HepG2 (cell line): ENCODE measurements around the gene MORN1. TPM values are rescaled to one million over a fixed set of nuclear protein-coding genes. Genes with fewer than 3 reads are reported as not detected.

Experiments
- ATAC-seq: fragments of 200-7000 bp; cut with Tn5 transposase; 3 replicates; pipeline ENCODE4 v1.9.1; 2020; ENCODE audit warnings: mild to moderate bottlenecking, moderate library complexity
- BruUV-seq: library from RNA; stranded (reverse); fragments of 400-500 nt; replicated peaks from 2 replicates; lab custom pipeline; 2021; lab: Mats Ljungman, UMichigan
- CTCF ChIA-PET: fragments of 300-600 bp; formaldehyde crosslinking; extraction: SDS; loops from one replicate; lab custom pipeline; 2021; ENCODE audit warnings: low total read pairs, inconsistent platforms, low intra/inter-chr PET ratio; lab: Yijun Ruan, JAX
- POLR2A ChIA-PET: fragments of 350-600 bp; sonication (Branson Sonifier 250); formaldehyde crosslinking; loops from one replicate; lab custom pipeline; 2020; ENCODE audit warnings: antibody characterized with exemption, inconsistent platforms; lab: Yijun Ruan, JAX
- DNase-seq: peaks from one replicate; pipeline ENCODE4 v3.0.0-alpha.2; 2015; ENCODE audit warnings: low spot score
- FAIRE-seq: peaks from 3 replicates; lab custom pipeline; 2011; peaks lifted over from hg19 to GRCh38; lab: Jason Lieb, UNC
- H2AFZ ChIP-seq: one replicate; pipeline ENCODE4 v1.6.1; 2011; ENCODE audit warnings: low read length, inconsistent platforms
- H3K27ac ChIP-seq: fragments of 300-600 bp; 3 replicates; pipeline ENCODE4 v1.8.0; 2011; ENCODE audit warnings: mixed run types, mild to moderate bottlenecking, mixed read lengths, low read length, inconsistent platforms; ENCODE audit not compliant: insufficient read depth; ENCODE audit errors: extremely low read length
- H3K27me3 ChIP-seq, 2 experiments: fragments of 200-600 bp in 1 of 2; 2 replicates in 1 of 2; 3 replicates in 1 of 2; pipeline versions ENCODE4 v1.6.0 to v1.8.0; 2011; ENCODE audit warnings: low read length in 2 of 2, mild to moderate bottlenecking in 2 of 2, moderate library complexity in 2 of 2, inconsistent platforms in 1 of 2; ENCODE audit not compliant: insufficient read depth in 2 of 2, control insufficient read depth in 1 of 2
- H3K36me3 ChIP-seq, 2 experiments: fragments of 200-600 bp in 1 of 2; replicated peaks in 1 of 2; 2 replicates in 1 of 2; 3 replicates in 1 of 2; pipeline versions ENCODE4 v1.5.1 to v1.8.0; 2011; ENCODE audit warnings: low read length in 2 of 2, inconsistent platforms in 1 of 2; ENCODE audit not compliant: insufficient read depth in 2 of 2, control insufficient read depth in 1 of 2
- H3K4me1 ChIP-seq: 2 replicates; pipeline ENCODE4 v1.5.1; 2012; ENCODE audit warnings: low read length, inconsistent platforms; ENCODE audit not compliant: insufficient read depth
- H3K4me2 ChIP-seq: 2 replicates; pipeline ENCODE4 v1.6.0; 2011; ENCODE audit warnings: low read depth, low read length, inconsistent platforms
- H3K4me3 ChIP-seq, 3 experiments: fragments of 200-600 bp in 1 of 3; sonication (generic), shearing (Covaris generic) in 1 of 3; replicated peaks in 1 of 3; 2 replicates each; pipeline ENCODE4 v1.5.1; 2011 to 2016; ENCODE audit warnings: low read length in 3 of 3, inconsistent platforms in 2 of 3, low read depth in 2 of 3, mild to moderate bottlenecking in 2 of 3, control low read depth in 1 of 3, mixed read lengths in 1 of 3; ENCODE audit not compliant: insufficient read depth in 1 of 3
- H3K79me2 ChIP-seq: one replicate; pipeline ENCODE4 v1.6.1; 2011; ENCODE audit warnings: low read length, inconsistent platforms; ENCODE audit not compliant: insufficient read depth
- H3K9ac ChIP-seq: 2 replicates; pipeline ENCODE4 v1.6.0; 2011; ENCODE audit warnings: mild to moderate bottlenecking, low read depth, low read length, inconsistent platforms; ENCODE audit not compliant: insufficient read depth
- H3K9me3 ChIP-seq: 2 replicates; pipeline ENCODE4 v1.5.1; 2012; ENCODE audit warnings: mild to moderate bottlenecking, low read length
- H4K20me1 ChIP-seq: 2 replicates; pipeline ENCODE4 v1.6.0; 2011; ENCODE audit warnings: inconsistent platforms, mild to moderate bottlenecking, low read length, moderate library complexity; ENCODE audit not compliant: insufficient read depth
- AGO2 ChIP-seq: fragments of 200-400 bp; formaldehyde crosslinking; optimal IDR thresholded peaks from 2 replicates; pipeline ENCODE3; 2017; ENCODE audit warnings: mild to moderate bottlenecking, low read depth, low read length, moderate library complexity
- ARHGAP35 ChIP-seq: sonication (generic); formaldehyde crosslinking; IDR thresholded peaks from 2 replicates; pipeline ENCODE4 v1.9.0; 2022; ENCODE audit warnings: mild to moderate bottlenecking, inconsistent platforms, moderate library complexity, missing genetic modification reagents, borderline replicate concordance
- FOXK2 ChIP-seq: fragments of 450-650 bp; IDR thresholded peaks from 2 replicates; pipeline ENCODE4 v1.6.1; 2016
- IKZF5 ChIP-seq: IDR thresholded peaks from 2 replicates; pipeline ENCODE4 v1.6.1; 2018; ENCODE audit warnings: missing genetic modification reagents, mild to moderate bottlenecking, missing compliant biosample characterization
- MAZ ChIP-seq, 2 experiments: sonication (generic) in 1 of 2; formaldehyde crosslinking in 1 of 2; IDR thresholded peaks; 2 replicates each; pipeline versions ENCODE4 v1.5.0 to v1.6.1; 2012 to 2020; ENCODE audit warnings: low read depth in 2 of 2, mild to moderate bottlenecking in 2 of 2, borderline replicate concordance in 1 of 2, improper control_type of control experiment in 1 of 2, low read length in 1 of 2, missing genetic modification reagents in 1 of 2, moderate library complexity in 1 of 2
- NR2F2 ChIP-seq: IDR thresholded peaks from 2 replicates; pipeline ENCODE4 v1.6.1; 2012; ENCODE audit warnings: low read depth, inconsistent platforms, borderline replicate concordance
- SCMH1 ChIP-seq: sonication (generic); formaldehyde crosslinking; IDR thresholded peaks from 2 replicates; pipeline ENCODE4 v1.9.0; 2021; ENCODE audit warnings: missing genetic modification reagents, mild to moderate bottlenecking, borderline replicate concordance
- ZNF562 ChIP-seq: sonication (generic); formaldehyde crosslinking; IDR thresholded peaks from 2 replicates; pipeline ENCODE4 v1.8.0; 2022; ENCODE audit warnings: missing genetic modification reagents, borderline replicate concordance
- WGBS: methylation state at CpG from one replicate; pipeline ENCODE4 v1.1.6; 2017; ENCODE audit warnings: low lambda C conversion rate; 5-methylcytosine and 5-hydroxymethylcytosine counted together
- in situ Hi-C: cut with HindIII; loops from 2 replicates; pipeline ENCODE4 v1.10.0; 2017; ENCODE audit warnings: low pct_unique_long_range_greater_than_20kb; ENCODE audit not compliant: extremely low pct_ligation_motif_present
- intact Hi-C: fragments of 100-400 bp; cut with micrococcal nuclease; formaldehyde crosslinking; loops from one replicate; pipeline ENCODE4 v1.10.0; 2022; ENCODE audit not compliant: unreplicated experiment
- polyA plus RNA-seq, 8 experiments: library from polyadenylated mRNA; depleted of rRNA in 3 of 8; stranded (reverse) in 7 of 8; unstranded in 1 of 8; fragments of >200 nt; fragmentation: Illumina TruSeq in 4 of 8; extraction: Trizol in 4 of 8; gene quantifications; 2 replicates each; pipeline versions ENCODE4 v1.2.1 to v1.2.3, GENCODE V29; 2011 to 2016; ENCODE audit warnings: low read depth in 4 of 8, missing spikeins in 1 of 8, mixed read lengths in 1 of 8; ENCODE audit not compliant: insufficient read depth in 1 of 8
- total RNA-seq, 5 experiments: library from RNA; depleted of rRNA; stranded (reverse); fragments of >200 nt; fragmentation: Illumina TruSeq; extraction: Trizol; gene quantifications; 2 replicates each; pipeline ENCODE4 v1.2.3, GENCODE V29; 2016; ENCODE audit warnings: low read depth in 1 of 5
- TF ChIP-seq, protein P1 (sequence below): sonication (generic); formaldehyde crosslinking; IDR thresholded peaks from 2 replicates; pipeline ENCODE4 v1.9.0; 2022; ENCODE audit warnings: missing genetic modification reagents, mild to moderate bottlenecking, borderline replicate concordance
- TF ChIP-seq, protein P2 (sequence below): sonication (generic); formaldehyde crosslinking; IDR thresholded peaks from 2 replicates; pipeline ENCODE4 v1.5.0; 2020; ENCODE audit warnings: mild to moderate bottlenecking, missing genetic modification reagents
- TF ChIP-seq, protein P3 (sequence below): sonication (generic); formaldehyde crosslinking; IDR thresholded peaks from 2 replicates; pipeline ENCODE4 v1.4.0; 2020; ENCODE audit warnings: mild to moderate bottlenecking, missing genetic modification reagents

Gene MORN1
- total and polyA plus RNA-seq, 2 of the 13 experiments (the other 11 are each of a cell fraction or from before 2014, with no cell fraction given), result 3.1 to 6.5 TPM

- TF ChIP-seq, protein P1, sequence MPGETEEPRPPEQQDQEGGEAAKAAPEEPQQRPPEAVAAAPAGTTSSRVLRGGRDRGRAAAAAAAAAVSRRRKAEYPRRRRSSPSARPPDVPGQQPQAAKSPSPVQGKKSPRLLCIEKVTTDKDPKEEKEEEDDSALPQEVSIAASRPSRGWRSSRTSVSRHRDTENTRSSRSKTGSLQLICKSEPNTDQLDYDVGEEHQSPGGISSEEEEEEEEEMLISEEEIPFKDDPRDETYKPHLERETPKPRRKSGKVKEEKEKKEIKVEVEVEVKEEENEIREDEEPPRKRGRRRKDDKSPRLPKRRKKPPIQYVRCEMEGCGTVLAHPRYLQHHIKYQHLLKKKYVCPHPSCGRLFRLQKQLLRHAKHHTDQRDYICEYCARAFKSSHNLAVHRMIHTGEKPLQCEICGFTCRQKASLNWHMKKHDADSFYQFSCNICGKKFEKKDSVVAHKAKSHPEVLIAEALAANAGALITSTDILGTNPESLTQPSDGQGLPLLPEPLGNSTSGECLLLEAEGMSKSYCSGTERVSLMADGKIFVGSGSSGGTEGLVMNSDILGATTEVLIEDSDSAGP (CRISPR knock-in tag), result no peak
- TF ChIP-seq FOXK2, result no peak
- TF ChIP-seq ZNF562, result no peak
These were observed 103.7 kb downstream of the MORN1 start (continued) for GRCh38 chr1:2287649-2288048.

DNA sequence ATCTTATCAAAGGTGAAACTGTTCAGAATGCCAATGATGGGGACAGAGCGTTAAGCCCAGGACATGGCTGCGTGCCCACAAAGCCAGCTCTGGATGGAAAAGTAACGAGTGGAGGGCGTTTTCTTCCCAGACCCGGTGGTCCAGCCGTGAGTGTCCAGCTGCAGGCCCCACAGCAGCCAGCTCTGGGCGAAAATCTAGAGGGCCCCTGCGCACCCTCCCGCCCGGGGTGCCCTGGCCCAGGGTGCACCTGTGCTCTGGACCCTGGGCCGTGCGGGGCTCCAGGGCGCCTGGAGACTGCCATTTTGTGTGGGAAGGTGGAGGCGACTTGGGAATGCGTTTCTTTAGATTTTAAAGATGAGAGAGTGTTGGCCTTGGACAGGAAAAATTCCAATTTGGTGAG is 104.4 kb downstream of the MORN1 start:
- no peak overlapping the region for H2AFZ ChIP-seq
- no peak for TF ChIP-seq IKZF5 (CRISPR knock-in tag)
- TF ChIP-seq, protein P2, sequence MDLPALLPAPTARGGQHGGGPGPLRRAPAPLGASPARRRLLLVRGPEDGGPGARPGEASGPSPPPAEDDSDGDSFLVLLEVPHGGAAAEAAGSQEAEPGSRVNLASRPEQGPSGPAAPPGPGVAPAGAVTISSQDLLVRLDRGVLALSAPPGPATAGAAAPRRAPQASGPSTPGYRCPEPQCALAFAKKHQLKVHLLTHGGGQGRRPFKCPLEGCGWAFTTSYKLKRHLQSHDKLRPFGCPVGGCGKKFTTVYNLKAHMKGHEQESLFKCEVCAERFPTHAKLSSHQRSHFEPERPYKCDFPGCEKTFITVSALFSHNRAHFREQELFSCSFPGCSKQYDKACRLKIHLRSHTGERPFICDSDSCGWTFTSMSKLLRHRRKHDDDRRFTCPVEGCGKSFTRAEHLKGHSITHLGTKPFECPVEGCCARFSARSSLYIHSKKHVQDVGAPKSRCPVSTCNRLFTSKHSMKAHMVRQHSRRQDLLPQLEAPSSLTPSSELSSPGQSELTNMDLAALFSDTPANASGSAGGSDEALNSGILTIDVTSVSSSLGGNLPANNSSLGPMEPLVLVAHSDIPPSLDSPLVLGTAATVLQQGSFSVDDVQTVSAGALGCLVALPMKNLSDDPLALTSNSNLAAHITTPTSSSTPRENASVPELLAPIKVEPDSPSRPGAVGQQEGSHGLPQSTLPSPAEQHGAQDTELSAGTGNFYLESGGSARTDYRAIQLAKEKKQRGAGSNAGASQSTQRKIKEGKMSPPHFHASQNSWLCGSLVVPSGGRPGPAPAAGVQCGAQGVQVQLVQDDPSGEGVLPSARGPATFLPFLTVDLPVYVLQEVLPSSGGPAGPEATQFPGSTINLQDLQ (CRISPR knock-in tag), result no peak
- TF ChIP-seq AGO2, result peak; percentile 80
- no peak for TF ChIP-seq SCMH1 (CRISPR knock-in tag)
- no peak for TF ChIP-seq MAZ (IDR thresholded peaks at IDR 0.05; ENCODE audit: borderline replicate concordance, low read depth, low read length)
- TF ChIP-seq MAZ (CRISPR knock-in tag; IDR thresholded peaks at IDR 0.05; ENCODE audit: low read depth), result no peak
- TF ChIP-seq, protein P3, sequence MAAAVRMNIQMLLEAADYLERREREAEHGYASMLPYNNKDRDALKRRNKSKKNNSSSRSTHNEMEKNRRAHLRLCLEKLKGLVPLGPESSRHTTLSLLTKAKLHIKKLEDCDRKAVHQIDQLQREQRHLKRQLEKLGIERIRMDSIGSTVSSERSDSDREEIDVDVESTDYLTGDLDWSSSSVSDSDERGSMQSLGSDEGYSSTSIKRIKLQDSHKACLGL (CRISPR knock-in tag), result no peak
- TF ChIP-seq NR2F2, result no peak
- TF ChIP-seq ARHGAP35 (CRISPR knock-in tag), result no peak
- WGBS, result 98% methylated on average over 15 of the region's 15 CpGs
- intact Hi-C loops, result no loop called here
- DNase-seq, result no peak
- H3K27ac ChIP-seq, result no peak overlapping the region
- ATAC-seq, result no peak
- H3K79me2 ChIP-seq, result peaks cover 62% of the 10 kb centered on the region
- in situ Hi-C loops, result no loop called here
- H3K4me3 ChIP-seq, result no peak overlapping the region
- no TSS peak for BruUV-seq
- no peak overlapping the region for H3K9ac ChIP-seq
- POLR2A ChIA-PET, result no interaction called here
- no peaks in the 10 kb centered on the region for H3K9me3 ChIP-seq
- peaks cover 4 to 16% of the 10 kb centered on the region in 2 experiments; a peak in 1 of 5 replicates for H3K36me3 ChIP-seq
- CTCF ChIA-PET, result no interaction called here
- H4K20me1 ChIP-seq, result peaks cover 22% of the 10 kb centered on the region; the same call in 1 of the 2 replicates
- peaks cover 23% of the 10 kb centered on the region for H3K4me1 ChIP-seq
- no peaks in the 10 kb centered on the region for H3K27me3 ChIP-seq
- H3K4me2 ChIP-seq, result no peak overlapping the region
- FAIRE-seq, result no peak
